Measurements from ENCODE around the gene PTPN1.

Gene PTPN1

GRCh38 chr20:50491926-50492634 lies 18.1 kb upstream of the PTPN1 start:
- no peak for TF ChIP-seq POLR2AphosphoS5 (IDR thresholded peaks at IDR 0.05; ENCODE audit: low read depth, low read length)
- TF ChIP-seq, protein P1, sequence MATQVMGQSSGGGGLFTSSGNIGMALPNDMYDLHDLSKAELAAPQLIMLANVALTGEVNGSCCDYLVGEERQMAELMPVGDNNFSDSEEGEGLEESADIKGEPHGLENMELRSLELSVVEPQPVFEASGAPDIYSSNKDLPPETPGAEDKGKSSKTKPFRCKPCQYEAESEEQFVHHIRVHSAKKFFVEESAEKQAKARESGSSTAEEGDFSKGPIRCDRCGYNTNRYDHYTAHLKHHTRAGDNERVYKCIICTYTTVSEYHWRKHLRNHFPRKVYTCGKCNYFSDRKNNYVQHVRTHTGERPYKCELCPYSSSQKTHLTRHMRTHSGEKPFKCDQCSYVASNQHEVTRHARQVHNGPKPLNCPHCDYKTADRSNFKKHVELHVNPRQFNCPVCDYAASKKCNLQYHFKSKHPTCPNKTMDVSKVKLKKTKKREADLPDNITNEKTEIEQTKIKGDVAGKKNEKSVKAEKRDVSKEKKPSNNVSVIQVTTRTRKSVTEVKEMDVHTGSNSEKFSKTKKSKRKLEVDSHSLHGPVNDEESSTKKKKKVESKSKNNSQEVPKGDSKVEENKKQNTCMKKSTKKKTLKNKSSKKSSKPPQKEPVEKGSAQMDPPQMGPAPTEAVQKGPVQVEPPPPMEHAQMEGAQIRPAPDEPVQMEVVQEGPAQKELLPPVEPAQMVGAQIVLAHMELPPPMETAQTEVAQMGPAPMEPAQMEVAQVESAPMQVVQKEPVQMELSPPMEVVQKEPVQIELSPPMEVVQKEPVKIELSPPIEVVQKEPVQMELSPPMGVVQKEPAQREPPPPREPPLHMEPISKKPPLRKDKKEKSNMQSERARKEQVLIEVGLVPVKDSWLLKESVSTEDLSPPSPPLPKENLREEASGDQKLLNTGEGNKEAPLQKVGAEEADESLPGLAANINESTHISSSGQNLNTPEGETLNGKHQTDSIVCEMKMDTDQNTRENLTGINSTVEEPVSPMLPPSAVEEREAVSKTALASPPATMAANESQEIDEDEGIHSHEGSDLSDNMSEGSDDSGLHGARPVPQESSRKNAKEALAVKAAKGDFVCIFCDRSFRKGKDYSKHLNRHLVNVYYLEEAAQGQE (IDR thresholded peaks at IDR 0.05; ENCODE audit: insufficient read depth in 1 of 2, low read depth in 2 of 2, low read length in 2 of 2), result no peak
- no peak for TF ChIP-seq FOXP2 (optimal IDR thresholded peaks at IDR 0.05; ENCODE audit: borderline replicate concordance, extremely low read depth, extremely low read length, insufficient read depth)
- no peak for TF ChIP-seq TAF1 (IDR thresholded peaks at IDR 0.05; ENCODE audit: borderline replicate concordance, insufficient read depth, low read length)
- TF ChIP-seq SIN3A (IDR thresholded peaks at IDR 0.05; ENCODE audit: borderline replicate concordance, insufficient read depth, low read length), result no peak

DNA sequence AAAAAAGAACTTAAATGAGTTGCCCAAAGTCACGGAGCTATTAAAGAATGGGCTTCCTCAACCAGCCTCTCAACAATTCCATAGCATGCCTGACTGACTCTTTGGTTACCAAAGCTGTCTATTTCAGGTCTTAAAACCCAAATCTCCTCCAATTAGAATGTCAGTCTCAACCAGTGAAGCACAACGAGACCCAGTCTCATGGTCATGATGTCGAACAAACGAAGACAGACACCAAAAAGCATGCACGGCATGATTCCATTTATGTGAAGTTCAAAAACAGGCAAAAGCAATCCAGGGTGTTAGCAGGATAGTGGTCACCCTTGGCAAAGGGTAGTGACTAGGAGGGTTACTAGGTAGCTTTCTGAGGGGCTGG lies 16.3 kb upstream of the PTPN1 start:
- TF ChIP-seq TAF1 (IDR thresholded peaks at IDR 0.05; ENCODE audit: borderline replicate concordance, insufficient read depth, low read length), result no peak
- TF ChIP-seq POLR2AphosphoS5 (IDR thresholded peaks at IDR 0.05; ENCODE audit: low read depth, low read length), result no peak
- TF ChIP-seq FOXP2 (optimal IDR thresholded peaks at IDR 0.05; ENCODE audit: borderline replicate concordance, extremely low read depth, extremely low read length, insufficient read depth), result no peak
- TF ChIP-seq SIN3A (IDR thresholded peaks at IDR 0.05; ENCODE audit: borderline replicate concordance, insufficient read depth, low read length), result no peak
- TF ChIP-seq, protein P1 (IDR thresholded peaks at IDR 0.05; ENCODE audit: insufficient read depth in 1 of 2, low read depth in 2 of 2, low read length in 2 of 2), result no peak

GRCh38 chr20:50494428-50494827 lies 15.8 kb upstream of the PTPN1 start:
- TF ChIP-seq, protein P1 (IDR thresholded peaks at IDR 0.05; ENCODE audit: insufficient read depth in 1 of 2, low read depth in 2 of 2, low read length in 2 of 2), result no peak
- no peak for TF ChIP-seq FOXP2 (optimal IDR thresholded peaks at IDR 0.05; ENCODE audit: borderline replicate concordance, extremely low read depth, extremely low read length, insufficient read depth)
- no peak for TF ChIP-seq TAF1 (IDR thresholded peaks at IDR 0.05; ENCODE audit: borderline replicate concordance, insufficient read depth, low read length)
- no peak for TF ChIP-seq SIN3A (IDR thresholded peaks at IDR 0.05; ENCODE audit: borderline replicate concordance, insufficient read depth, low read length)
- TF ChIP-seq POLR2AphosphoS5 (IDR thresholded peaks at IDR 0.05; ENCODE audit: low read depth, low read length), result no peak

GRCh38 chr20:50496773-50497385 lies 13.3 kb upstream of the PTPN1 start:
- TF ChIP-seq FOXP2 (optimal IDR thresholded peaks at IDR 0.05; ENCODE audit: borderline replicate concordance, extremely low read depth, extremely low read length, insufficient read depth), result no peak
- TF ChIP-seq TAF1 (IDR thresholded peaks at IDR 0.05; ENCODE audit: borderline replicate concordance, insufficient read depth, low read length), result no peak
- no peak for TF ChIP-seq POLR2AphosphoS5 (IDR thresholded peaks at IDR 0.05; ENCODE audit: low read depth, low read length)
- no peak for TF ChIP-seq SIN3A (IDR thresholded peaks at IDR 0.05; ENCODE audit: borderline replicate concordance, insufficient read depth, low read length)
- TF ChIP-seq, protein P1 (IDR thresholded peaks at IDR 0.05; ENCODE audit: insufficient read depth in 1 of 2, low read depth in 2 of 2, low read length in 2 of 2), result no peak
